ENCODE results near the gene ZNF358.

The ZNF358 gene

GRCh38 chr19:7541828-7542443, 26.0 kb downstream of the ZNF358 start:
- H3K4me3 ChIP-seq (ENCODE audit: low read depth, low read length): no peak overlapping the region
- no peak for TF ChIP-seq CTCF (IDR thresholded peaks at IDR 0.05; ENCODE audit: insufficient read depth, low read depth, low read length, missing control alignments)
- no peak for DNase-seq (ENCODE audit: low read depth)

GRCh38 chr19:7542556-7543348, 26.8 kb downstream of the ZNF358 start:
- no peak for TF ChIP-seq CTCF (IDR thresholded peaks at IDR 0.05; ENCODE audit: insufficient read depth, low read depth, low read length, missing control alignments)

GRCh38 chr19:7544626-7545025, 28.7 kb downstream of the ZNF358 start:
- DNase-seq (ENCODE audit: low read depth): no peak
- H3K4me3 ChIP-seq (ENCODE audit: low read depth, low read length): no peak overlapping the region
- TF ChIP-seq CTCF (IDR thresholded peaks at IDR 0.05; ENCODE audit: insufficient read depth, low read depth, low read length, missing control alignments): no peak

More at GRCh38 chr19:7542556-7543348, 26.8 kb downstream of the ZNF358 start:
- no peak for DNase-seq (ENCODE audit: low read depth)
- H3K4me3 ChIP-seq (ENCODE audit: low read depth, low read length): no peak overlapping the region

- DNase-seq (ENCODE audit: low read depth): no peak
- TF ChIP-seq CTCF (IDR thresholded peaks at IDR 0.05; ENCODE audit: insufficient read depth, low read depth, low read length, missing control alignments): no peak
These were observed 29.4 kb downstream of the ZNF358 start for GRCh38 chr19:7545300-7545699.

GRCh38 chr19:7545904-7546303, 30.0 kb downstream of the ZNF358 start:
- TF ChIP-seq CTCF (IDR thresholded peaks at IDR 0.05; ENCODE audit: insufficient read depth, low read depth, low read length, missing control alignments): no peak
- H3K4me3 ChIP-seq (ENCODE audit: low read depth, low read length): no peak overlapping the region
- DNase-seq (ENCODE audit: low read depth): no peak

More at GRCh38 chr19:7545300-7545699, 29.4 kb downstream of the ZNF358 start:
- no peak overlapping the region for H3K4me3 ChIP-seq (ENCODE audit: low read depth, low read length)

- no peak overlapping the region for H3K4me3 ChIP-seq (ENCODE audit: low read depth, low read length)
- no peak for TF ChIP-seq CTCF (IDR thresholded peaks at IDR 0.05; ENCODE audit: insufficient read depth, low read depth, low read length, missing control alignments)
- DNase-seq (ENCODE audit: low read depth): no peak
These were observed 31.3 kb downstream of the ZNF358 start for GRCh38 chr19:7547159-7547558.
